HG02943 (cell line): ENCODE measurements around the gene C16orf89.
A peak's percentile ranks its signal among the peaks of the same experiment; 100 is the strongest.
"Not testable (repeated sequence)": the region's sequence is repeated elsewhere in the genome, so short reads cannot be mapped to it uniquely, and the experiment has no call there.

Experiments
- ATAC-seq: cut with Tn5 transposase; IDR thresholded peaks from one replicate; pipeline ENCODE4 v1.9.1; 2021; ENCODE audit warnings: mild to moderate bottlenecking, low read depth, moderate library complexity; ENCODE audit not compliant: unreplicated experiment

The C16orf89 gene, protein sequence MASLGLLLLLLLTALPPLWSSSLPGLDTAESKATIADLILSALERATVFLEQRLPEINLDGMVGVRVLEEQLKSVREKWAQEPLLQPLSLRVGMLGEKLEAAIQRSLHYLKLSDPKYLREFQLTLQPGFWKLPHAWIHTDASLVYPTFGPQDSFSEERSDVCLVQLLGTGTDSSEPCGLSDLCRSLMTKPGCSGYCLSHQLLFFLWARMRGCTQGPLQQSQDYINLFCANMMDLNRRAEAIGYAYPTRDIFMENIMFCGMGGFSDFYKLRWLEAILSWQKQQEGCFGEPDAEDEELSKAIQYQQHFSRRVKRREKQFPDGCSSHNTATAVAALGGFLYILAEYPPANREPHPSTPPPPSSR

DNA sequence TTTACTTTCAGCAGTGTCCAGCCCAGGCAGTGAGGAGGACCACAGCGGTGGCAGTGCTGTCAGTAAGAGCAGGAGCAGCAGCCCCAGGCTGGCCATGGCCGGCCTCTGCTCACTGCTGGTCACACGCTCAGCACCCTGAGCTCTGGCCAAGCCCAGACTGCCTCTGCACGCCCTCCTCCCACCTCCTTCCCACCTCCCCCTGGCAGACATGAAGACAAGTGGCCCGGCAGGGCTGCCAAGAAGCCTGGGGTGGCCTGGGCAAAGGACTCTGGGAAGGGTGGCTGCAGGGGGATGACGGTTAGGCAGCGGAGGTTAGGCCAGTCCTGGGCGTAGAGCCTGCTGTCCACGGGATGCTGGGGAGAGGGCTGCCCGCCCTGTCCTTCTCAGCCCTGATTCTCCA lies at the start of gene C16orf89:
C16orf89 (minus strand) TSS at position 144 of the 400 bp plus-strand sequence; CDS start at position 96, 48 bp downstream.
- ATAC-seq = no peak

DNA sequence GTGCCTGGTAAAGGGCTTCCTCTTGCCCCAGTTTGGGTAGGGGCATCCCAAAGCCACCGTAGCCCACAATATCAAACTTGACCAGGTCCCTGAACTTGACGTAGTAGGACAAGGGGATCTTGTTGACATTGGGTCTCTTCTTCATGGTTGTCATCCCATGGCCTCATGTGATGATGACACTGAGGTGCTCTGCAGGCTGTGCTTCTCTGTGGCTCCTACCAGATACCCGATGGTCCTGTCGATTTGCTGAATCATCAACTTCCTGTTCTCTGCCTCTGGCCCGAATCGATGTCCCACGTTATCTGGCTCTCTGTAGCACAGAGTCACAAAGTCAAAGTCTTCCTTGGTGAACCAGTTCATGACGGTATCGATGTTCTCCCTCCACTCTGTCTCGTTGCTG lies 45.2 kb upstream of the C16orf89 start:
- not testable (repeated sequence) for ATAC-seq

DNA sequence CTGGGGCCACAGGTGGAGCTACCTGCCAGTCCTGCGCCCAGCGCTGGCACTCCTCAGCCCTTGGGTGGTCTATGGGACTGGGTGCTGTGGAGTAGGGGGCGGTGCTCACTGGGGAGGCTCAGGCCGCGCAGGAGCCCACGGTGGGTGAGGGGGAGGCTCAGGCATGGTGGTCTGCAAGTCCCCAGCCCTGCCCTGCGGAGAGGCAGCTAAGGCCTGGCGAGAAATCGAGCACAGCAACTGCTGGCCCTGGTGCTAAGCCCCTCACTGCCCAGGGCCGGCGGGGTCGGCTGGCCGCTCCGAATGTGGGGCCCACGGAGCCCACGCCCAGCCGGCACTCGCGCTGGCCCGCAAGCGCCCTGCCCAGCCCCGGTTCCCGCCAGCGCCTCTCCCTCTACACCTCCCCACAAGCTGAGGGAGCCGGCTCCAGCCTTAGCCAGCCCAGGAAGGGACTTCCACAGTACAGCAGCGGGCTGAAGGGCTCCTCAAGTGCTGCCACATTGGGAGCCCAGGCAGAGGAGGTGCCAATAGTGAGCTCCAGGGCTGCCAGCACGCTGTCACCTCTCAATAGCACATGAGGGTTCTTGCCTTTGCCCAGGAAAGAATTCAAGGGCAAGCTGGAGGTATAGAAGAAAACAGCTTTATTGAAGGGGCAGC lies 42.9 kb upstream of the C16orf89 start:
- ATAC-seq = no peak

DNA sequence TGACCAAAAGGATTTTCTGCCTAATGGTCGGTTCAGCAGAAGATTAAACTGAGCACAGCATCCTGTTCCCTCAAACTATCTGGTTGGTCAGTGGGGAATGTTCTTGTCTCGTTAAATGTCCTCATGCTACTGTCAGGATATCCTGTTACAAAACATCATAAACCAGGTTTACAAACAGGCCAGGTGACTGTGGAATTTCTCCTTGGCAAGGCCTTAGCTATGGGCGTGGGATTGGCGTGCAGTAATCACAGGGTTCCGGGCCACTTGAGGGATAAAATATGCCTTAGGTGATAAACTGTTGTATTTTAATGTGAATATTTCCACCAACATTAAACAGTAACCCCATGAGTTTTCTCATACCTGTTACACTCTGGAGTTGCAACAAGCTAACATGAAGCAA lies 39.3 kb upstream of the C16orf89 start:
- not testable (repeated sequence) for ATAC-seq

DNA sequence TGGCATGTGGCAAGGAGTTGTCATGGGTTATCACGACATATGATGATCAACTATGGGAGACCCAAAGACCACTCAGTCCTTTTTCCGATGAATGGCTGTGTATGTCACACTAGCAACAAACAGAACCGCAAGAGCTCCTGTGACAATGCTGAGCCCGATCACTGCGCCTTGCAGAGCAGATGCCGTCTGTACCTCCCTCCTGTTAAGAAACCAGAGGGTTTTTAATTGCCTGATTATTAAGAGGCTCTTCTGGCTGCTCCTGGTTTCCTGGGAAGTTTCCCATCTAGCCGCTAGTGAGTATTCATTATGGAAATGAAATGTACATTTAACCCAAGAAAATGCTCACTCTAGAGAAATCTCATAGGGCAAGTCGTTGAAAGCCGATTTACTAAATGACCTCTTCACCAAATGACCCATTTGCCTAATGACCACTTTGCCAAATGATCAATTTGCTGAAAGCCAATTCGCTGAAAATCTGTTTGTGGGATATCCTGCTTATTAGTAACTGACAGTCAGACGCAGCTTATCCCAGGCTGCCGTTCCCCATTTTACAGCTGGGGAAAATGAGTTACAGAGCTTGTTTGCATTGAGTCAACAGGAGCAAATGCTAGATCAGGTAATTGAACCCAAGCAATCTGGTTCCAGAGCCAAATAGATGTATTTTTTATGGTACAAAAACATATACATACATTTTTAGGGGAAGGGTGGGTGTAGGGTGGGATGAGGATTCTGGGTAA lies 37.7 kb upstream of the C16orf89 start:
- ATAC-seq = not testable (repeated sequence)

DNA sequence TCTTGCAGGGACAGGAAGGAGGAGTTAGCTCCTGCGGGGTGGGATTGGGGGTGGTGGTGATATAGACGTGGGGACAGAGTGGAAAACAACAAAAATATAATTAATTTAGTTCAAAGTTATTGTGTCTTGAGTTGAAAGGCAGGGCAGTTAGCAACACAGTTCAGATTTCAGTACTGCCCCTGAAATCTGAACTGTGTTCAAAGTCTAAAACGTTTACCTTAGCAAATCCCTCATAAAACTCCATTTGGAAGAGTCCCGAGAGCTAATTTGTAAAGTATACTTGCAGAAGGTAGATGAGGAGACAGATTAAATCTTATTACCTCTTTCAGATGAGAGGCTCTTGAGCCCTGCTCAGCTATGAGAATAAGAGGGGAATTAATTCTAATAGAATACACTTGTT lies 33.4 kb upstream of the C16orf89 start:
- ATAC-seq = not testable (repeated sequence)

DNA sequence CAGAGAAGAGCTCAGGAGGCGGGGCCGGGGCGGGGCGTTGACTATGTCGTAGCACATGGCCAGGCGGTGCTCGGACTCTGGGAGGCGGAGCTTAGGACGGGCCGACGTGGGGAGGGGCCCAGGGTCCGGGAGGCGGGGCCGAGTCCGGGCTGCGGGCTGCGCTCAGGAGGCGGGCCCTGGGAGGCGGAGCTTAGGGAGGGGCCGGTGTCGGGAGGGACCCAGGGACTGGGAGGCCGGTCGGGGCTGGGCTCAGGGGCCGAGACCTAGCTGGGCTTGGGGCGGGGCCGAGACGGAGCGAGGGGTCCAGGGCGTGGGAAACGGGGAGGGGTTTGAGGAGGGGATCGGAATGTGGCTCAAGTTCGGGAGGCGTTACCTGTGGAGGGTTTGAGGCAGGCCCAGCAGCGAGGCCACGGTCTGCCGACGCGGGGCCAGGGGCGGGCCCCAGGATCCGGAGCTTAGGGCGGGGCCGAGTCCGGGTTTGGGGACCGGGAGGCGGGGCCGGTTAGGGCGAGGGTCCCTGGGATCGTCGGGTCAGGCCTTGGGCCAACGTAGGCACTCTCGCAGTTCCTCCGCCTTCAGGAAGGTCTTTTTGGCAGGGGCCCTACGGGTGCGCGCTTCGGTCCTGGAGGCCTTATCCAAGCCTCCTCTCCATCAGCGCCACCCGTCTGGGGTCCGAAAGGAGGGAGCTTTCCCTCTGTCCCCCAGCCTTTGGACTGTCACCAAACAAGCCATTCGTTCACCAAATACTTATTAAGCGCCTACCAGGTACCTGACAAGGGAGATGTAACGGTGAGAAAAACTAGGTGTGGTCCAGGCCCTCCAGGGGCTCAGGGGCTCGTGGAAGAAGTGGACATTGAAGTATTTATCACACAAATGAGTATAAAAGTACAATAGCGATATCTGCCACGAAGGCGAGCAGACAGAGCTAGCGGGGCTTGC lies 32.7 kb upstream of the C16orf89 start:
- ATAC-seq = peak; percentile 73

DNA sequence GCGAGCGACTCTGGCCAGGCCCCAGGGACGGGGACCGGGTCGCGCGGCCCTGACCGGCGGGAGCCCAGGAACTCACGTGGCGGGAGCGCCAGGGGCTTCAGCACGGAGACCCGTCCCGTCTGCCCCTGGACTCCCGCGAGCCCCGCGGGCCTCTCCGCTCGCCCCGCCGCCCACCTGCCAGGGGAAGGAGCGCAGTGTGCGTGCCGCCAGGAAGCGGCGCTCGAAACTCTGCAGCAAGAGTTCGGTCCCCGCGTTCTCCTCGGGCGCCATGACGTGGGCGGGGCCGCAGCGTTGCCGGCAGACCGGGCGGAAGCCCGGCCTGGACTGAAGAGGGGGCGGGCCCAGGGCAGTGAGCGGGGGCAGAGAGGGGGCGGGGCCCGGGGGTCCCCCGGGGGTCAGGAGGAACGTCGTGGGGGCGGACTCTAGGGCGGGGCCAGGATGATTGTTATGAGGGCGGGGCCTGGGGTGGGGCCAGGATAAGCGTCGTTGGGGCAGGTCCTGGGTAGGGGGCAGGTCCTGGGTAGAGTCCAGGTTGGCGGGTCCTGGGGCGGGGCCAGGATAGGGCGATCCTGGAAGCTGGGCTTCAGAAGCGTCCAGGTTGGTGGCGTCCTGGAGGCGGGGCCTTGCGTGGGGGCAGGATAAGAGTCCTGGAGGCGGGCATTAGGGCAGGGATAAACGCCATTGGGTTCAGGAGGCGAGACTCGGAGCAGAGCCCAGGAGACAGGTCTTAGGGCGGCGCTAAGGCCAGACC lies 31.9 kb upstream of the C16orf89 start, which contains the start of gene EEF2KMT:
EEF2KMT (minus strand) TSS at position 326 of the 751 bp plus-strand sequence; CDS start at position 270, 56 bp downstream.
- peak; percentile 97 for ATAC-seq

DNA sequence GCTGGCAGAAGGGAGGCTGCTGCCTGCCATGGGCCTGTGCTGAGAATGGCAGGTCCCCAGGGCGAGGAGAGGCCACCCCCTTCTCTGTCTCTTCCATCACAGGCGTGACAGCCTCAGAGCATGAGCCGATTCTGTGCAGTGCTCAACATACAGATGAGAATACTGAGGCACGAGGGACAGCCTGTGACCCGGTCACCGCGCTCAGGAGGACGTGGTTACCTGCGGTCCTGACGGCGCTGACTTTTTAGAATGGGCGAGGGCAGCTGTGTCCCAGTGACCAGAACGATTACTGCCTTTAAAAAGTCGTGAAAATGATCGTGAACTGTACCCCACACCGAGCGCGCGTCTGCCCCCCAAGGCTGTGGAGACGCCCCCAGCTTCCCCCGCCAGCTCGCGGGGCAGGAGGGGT lies 31.3 kb upstream of the C16orf89 start:
- ATAC-seq = not testable (repeated sequence)

DNA sequence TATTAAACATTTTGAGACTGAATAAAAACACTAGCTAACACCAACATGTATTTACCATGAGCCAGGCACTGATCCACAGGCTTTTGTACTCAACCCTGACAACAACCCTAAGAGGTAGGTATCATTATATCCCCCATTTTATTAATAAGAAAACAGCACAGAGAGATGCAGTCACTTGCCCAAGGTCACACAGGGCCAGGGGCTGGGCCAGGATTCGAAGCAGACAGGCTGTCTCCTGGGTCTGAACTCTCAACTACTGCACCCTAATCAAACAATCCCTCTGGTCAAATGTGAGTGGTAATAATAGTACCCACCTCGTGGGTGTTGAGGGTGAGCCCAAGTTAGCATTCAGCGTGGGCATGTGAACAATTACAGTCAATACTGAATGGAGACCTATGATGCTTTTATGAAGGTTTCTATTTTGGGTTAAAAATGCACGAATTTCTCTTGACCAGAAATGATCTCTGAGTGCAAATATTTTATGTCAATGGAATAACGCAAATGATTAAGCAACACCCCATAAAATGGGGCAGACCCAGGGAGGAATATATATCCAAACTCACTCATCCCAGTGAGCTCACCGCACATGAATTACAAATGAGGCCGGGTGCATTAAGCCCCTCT lies 30.8 kb upstream of the C16orf89 start:
- ATAC-seq = not testable (repeated sequence)

DNA sequence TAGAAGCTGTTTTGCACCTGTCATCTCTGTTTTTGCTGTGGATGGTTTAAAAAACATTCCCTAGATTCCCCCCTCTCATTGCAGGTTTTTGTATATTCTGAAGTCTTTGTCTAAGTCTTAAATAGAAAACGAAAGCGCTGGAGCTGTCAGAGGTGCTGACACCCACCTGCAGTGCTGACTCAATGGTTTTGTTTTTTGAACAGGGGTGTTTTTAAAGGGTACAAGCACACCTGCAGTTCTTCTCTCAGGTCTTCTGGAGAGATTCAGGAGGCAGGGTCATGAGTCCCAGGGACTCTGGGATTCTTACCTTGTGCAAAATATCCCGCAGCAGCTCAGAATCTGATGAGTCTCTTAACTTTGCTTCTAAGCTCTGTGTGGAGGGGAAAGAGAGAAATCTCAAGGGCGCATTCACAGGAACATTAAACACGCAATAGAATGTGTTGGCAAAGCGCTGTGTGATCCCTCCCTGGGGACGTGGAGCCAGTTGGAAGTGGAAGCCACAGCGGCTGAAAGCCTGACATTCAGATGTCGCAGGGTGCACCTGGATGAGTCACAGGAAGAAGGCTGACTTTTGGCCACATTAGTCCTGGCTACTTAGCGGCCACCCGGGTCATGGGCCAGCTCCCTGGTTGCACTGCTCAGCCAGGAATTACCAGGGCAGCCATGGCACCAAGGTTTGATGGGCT lies 29.5 kb upstream of the C16orf89 start:
- not testable (repeated sequence) for ATAC-seq

DNA sequence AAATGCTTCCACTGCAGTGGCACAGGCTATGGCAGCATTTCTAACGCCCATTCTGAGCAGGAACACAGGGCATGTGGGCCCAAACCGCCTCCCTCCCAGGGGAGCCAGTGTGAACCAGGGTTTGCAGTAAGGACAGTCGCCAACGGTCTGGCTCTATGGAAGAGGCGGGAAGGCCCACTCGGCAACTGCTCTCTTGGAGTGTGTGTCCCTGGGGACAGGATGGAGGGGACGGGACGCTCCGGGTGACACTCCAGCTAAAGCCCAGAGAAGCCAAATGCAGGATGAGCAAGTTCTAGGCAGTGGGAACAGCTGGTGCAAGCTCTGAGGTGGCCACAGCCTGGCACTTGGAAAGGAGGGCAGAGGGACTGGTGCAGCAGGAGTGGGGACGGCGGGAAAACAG lies 28.0 kb upstream of the C16orf89 start:
- ATAC-seq = not testable (repeated sequence)

DNA sequence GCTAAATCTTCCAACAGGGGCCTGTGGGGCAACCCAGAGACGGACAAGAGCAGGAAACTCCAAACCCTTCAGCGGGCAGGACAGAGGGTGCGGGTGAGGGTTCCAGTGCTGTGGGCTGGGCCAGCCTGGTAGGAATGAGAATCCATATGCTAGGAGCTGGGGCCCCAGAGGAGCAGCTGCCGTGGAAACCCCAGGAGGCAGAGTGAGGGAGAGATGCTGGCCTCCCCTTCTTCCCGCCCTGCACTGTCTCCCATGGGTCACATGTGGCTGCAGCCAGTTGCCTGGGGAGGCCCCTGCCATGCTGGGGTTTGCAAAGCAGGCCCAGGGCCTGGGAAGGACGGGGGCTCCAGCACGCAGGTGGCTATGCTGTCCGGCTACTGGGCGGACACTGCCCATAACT lies 27.3 kb upstream of the C16orf89 start:
- ATAC-seq = not testable (repeated sequence)

DNA sequence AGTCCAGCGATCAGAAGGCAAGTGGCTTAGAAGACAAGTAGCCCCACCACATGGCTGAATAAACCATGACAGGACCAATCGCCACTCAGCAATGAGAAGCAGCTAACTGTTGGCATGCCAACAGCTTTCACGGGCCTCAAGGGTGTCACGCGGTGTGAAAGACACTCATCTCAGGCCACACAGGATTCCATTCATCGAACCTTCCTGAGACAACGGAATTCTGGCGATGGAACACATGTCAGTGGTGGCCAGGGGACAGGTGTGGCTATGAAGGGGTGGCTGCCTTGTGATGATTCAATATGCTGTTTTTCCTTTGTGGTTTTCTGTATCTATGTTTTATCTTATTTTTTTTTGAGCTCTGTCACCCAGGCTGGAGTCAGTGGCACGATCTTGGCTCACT lies 24.8 kb upstream of the C16orf89 start:
- ATAC-seq = not testable (repeated sequence)

DNA sequence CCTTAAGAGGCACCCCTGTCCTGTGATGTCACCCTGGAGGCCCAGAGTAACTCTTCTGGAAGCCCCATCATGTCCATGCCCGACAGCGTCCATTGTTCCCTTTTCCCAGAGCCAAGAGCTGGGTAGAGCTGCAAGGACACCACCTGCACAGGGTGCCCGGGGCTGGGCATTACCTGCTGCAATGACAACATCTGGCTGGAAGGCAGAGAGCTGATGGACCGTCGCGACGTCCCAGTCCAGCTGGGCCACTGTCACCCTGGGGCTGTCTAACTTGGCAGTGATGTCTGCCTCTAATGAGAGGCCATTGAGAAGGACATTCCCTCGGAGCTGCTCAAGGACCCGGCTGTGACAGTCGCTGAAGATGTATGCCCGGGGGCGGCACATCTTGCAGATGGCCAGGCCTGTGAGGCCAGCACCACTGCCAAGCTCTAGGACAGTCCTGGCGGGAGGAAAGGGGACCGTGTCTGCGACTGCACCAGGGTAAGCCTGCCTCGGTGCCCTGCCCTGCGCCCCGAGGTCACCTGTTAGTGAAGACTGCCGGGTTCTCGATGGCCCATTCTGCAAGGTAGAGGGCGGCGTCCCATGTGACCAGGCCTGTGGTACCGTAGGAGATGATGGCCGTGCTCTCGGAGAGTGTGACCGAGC lies 24.3 kb upstream of the C16orf89 start:
- not testable (repeated sequence) for ATAC-seq

DNA sequence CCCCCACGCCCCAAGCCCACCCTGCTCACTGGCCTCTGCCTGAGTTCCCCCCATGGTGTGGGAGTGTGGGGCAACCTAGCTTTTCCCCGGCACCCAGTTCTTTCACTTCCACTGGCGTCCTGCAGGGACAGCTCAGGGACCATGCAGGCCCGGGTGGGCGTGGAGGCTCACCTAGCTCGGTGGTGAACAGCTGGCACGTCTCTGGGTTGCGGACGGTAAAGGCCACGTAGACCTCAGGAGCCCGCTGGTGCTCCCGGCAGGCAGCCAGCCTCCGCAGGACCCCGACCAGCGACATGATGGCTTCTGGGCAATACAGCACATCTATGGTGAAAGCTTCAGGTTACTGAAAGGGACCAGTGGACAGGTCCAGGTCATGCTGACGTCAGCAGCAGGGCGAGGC lies 23.2 kb upstream of the C16orf89 start:
- not testable (repeated sequence) for ATAC-seq

DNA sequence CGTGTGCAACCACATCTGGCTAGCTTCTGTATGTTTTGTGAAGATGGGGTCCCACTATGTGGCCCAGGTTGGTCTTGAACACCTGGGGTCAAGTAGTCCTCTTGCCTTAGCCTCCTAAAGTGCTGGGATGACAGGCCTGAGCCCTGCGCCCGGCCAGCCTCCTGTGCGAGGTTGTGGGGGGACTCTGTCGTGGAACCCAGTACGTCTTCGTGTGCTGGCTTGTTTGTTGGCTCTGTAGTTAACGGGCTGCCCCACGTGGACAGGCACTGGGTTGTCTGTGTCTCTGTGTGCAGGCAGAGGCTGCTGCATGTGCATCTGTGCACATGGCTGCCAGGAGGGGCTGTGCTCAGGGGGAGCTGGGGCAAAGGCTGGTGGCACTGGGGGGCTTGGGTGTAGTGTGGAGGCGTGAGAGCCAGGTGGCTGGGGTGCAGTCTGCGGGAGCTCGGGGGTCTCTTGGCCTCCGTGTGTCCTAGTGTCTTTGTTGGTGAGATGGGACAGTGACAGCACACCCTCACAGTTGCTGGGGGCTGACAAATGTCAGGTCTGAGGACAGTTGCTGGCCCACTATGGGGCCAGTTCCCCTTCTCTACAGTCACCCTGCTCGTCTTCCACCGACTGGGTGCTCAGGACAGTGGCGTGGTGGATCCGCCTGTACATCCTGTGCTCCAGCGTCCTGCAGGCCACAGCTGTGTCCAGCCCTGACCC lies 22.5 kb upstream of the C16orf89 start:
- not testable (repeated sequence) for ATAC-seq
